Measurements from ENCODE around the gene NFX1. TPM values are rescaled to one million over a fixed set of nuclear protein-coding genes. Genes with fewer than 3 reads are reported as not detected.

NFX1 gene
- total RNA-seq, result 10 to 100 TPM; 23.4 to 44.5 (median 34.3) TPM
- 10 to 100 TPM; 18.5 to 38.9 TPM for polyA plus RNA-seq
- long read RNA-seq, donor 1, full-length matches to known transcripts, result 40 of 133 reads
- long read RNA-seq, donor 1, partial matches to known transcripts, result 47 of 133 reads
- long read RNA-seq, donor 1, other reads (novel, unspliced or antisense), result 46 of 133 reads
- long read RNA-seq, donor 2, full-length matches to known transcripts, result 3 of 3 reads
- long read RNA-seq, donor 2, partial matches to known transcripts, result 0 of 3 reads
- long read RNA-seq, donor 2, other reads (novel, unspliced or antisense), result 0 of 3 reads
- long read RNA-seq, donor 3, full-length matches to known transcripts, result 26 of 59 reads
- long read RNA-seq, donor 3, partial matches to known transcripts, result 5 of 59 reads
- long read RNA-seq, donor 3, other reads (novel, unspliced or antisense), result 28 of 59 reads

GRCh38 chr9:33290247-33291030, at the start of gene NFX1:
Gene NFX1 (plus strand): TSS chr9:33290516. CDS start chr9:33290573, 57 bp downstream.
- H3K27ac ChIP-seq, result peak within 1 kb of the TSS; percentile 82 to 89
- H3K4me3 ChIP-seq, result peak within 1 kb of the TSS; percentile 96
- H3K27me3 ChIP-seq, result no peaks in the 10 kb centered on the region
- no peaks in the 10 kb centered on the region for H3K9me3 ChIP-seq
- no peaks in the 10 kb centered on the region for H3K36me3 ChIP-seq
- H3K4me1 ChIP-seq (ENCODE audit: insufficient read depth), result peaks cover 8% of the 10 kb centered on the region
- intact Hi-C loops (cut with DNase I), result no loop called here
- peak; percentile 98 to 99 (median 99) for DNase-seq
- TF ChIP-seq, protein P1, sequence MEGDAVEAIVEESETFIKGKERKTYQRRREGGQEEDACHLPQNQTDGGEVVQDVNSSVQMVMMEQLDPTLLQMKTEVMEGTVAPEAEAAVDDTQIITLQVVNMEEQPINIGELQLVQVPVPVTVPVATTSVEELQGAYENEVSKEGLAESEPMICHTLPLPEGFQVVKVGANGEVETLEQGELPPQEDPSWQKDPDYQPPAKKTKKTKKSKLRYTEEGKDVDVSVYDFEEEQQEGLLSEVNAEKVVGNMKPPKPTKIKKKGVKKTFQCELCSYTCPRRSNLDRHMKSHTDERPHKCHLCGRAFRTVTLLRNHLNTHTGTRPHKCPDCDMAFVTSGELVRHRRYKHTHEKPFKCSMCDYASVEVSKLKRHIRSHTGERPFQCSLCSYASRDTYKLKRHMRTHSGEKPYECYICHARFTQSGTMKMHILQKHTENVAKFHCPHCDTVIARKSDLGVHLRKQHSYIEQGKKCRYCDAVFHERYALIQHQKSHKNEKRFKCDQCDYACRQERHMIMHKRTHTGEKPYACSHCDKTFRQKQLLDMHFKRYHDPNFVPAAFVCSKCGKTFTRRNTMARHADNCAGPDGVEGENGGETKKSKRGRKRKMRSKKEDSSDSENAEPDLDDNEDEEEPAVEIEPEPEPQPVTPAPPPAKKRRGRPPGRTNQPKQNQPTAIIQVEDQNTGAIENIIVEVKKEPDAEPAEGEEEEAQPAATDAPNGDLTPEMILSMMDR (IDR thresholded peaks at IDR 0.05), result no peak
- TF ChIP-seq POLR2A (IDR thresholded peaks at IDR 0.05) (peak; percentile 90), EP300 (IDR thresholded peaks at IDR 0.05) (peak; percentile 67)
- WGBS, 3 donors, result 0% methylated on average over 48 to 63 of the region's 63 CpGs

GRCh38 chr9:33241298-33241697, 49.0 kb upstream of the NFX1 start:
- DNase-seq, result no peak
- 66 to 71% (median 68%) methylated on average over 5 of the region's 5 CpGs for WGBS, 3 donors
- Histone ChIP-seq H3K4me3 (no peak overlapping the region), H3K36me3 (no peaks in the 10 kb centered on the region), H3K27me3 (no peaks in the 10 kb centered on the region), H3K4me1 (ENCODE audit: insufficient read depth) (no peaks in the 10 kb centered on the region), H3K27ac (no peak overlapping the region), H3K9me3 (no peaks in the 10 kb centered on the region)
- no peak for TF ChIP-seq POLR2A (IDR thresholded peaks at IDR 0.05)
- TF ChIP-seq EP300 (IDR thresholded peaks at IDR 0.05), result no peak
- TF ChIP-seq, protein P1 (IDR thresholded peaks at IDR 0.05), result no peak
- intact Hi-C loops (cut with DNase I), result no loop called here

GRCh38 chr9:33242609-33243134, 47.6 kb upstream of the NFX1 start:
- Histone ChIP-seq H3K4me3 (no peak overlapping the region), H3K27me3 (no peaks in the 10 kb centered on the region), H3K9me3 (no peaks in the 10 kb centered on the region), H3K27ac (no peak overlapping the region), H3K4me1 (ENCODE audit: insufficient read depth) (no peaks in the 10 kb centered on the region), H3K36me3 (no peaks in the 10 kb centered on the region)
- WGBS, 3 donors, result 72 to 77% (median 74%) methylated on average over 6 of the region's 6 CpGs
- DNase-seq, result no peak
- TF ChIP-seq, protein P1 (IDR thresholded peaks at IDR 0.05), result no peak
- TF ChIP-seq EP300 (IDR thresholded peaks at IDR 0.05), result no peak
- TF ChIP-seq POLR2A (IDR thresholded peaks at IDR 0.05), result no peak
- intact Hi-C loops (cut with DNase I), result no loop called here

GRCh38 chr9:33244137-33244784, 46.1 kb upstream of the NFX1 start:
- Histone ChIP-seq H3K36me3 (no peaks in the 10 kb centered on the region), H3K4me3 (no peak overlapping the region), H3K4me1 (ENCODE audit: insufficient read depth) (no peaks in the 10 kb centered on the region), H3K27me3 (no peaks in the 10 kb centered on the region), H3K27ac (no peak overlapping the region), H3K9me3 (no peaks in the 10 kb centered on the region)
- 71 to 81% (median 72%) methylated on average over 9 of the region's 9 CpGs for WGBS, 3 donors
- no peak for DNase-seq
- TF ChIP-seq EP300 (IDR thresholded peaks at IDR 0.05) (no peak), POLR2A (IDR thresholded peaks at IDR 0.05) (no peak)
- TF ChIP-seq, protein P1 (IDR thresholded peaks at IDR 0.05), result no peak
- intact Hi-C loops (cut with DNase I), result no loop called here
